NAMALWA (cell line): ENCODE measurements around the gene KNDC1.
"Not testable (repeated sequence)": the region's sequence is repeated elsewhere in the genome, so short reads cannot be mapped to it uniquely, and the experiment has no call there.

Experiments
- DNase-seq: peaks from one replicate; pipeline ENCODE4 v3.0.0-alpha.2; 2015; ENCODE audit warnings: low spot score

KNDC1 gene

GRCh38 chr10:133141144-133141957 is 18.7 kb upstream of the KNDC1 start:
- no peak for DNase-seq

- no peak for DNase-seq
Measured at GRCh38 chr10:133141958-133142340, 18.1 kb upstream of the KNDC1 start.

GRCh38 chr10:133142523-133143199 is 17.4 kb upstream of the KNDC1 start:
- no peak for DNase-seq

GRCh38 chr10:133143200-133143533 is 16.9 kb upstream of the KNDC1 start:
- DNase-seq: no peak

GRCh38 chr10:133143546-133143945 is 16.5 kb upstream of the KNDC1 start:
- DNase-seq: no peak

- no peak for DNase-seq
Measured at GRCh38 chr10:133144771-133145170, 15.2 kb upstream of the KNDC1 start.

GRCh38 chr10:133150226-133150625 is 9.8 kb upstream of the KNDC1 start:
- no peak for DNase-seq

GRCh38 chr10:133150656-133151055 is 9.4 kb upstream of the KNDC1 start:
- no peak for DNase-seq

GRCh38 chr10:133151071-133151470 is 8.9 kb upstream of the KNDC1 start:
- DNase-seq: not testable (repeated sequence)

- DNase-seq: no peak
Measured at GRCh38 chr10:133151543-133151972, 8.5 kb upstream of the KNDC1 start.

- no peak for DNase-seq
Measured at GRCh38 chr10:133154411-133154810, 5.6 kb upstream of the KNDC1 start.

GRCh38 chr10:133154996-133155778 is 4.8 kb upstream of the KNDC1 start:
- no peak for DNase-seq

GRCh38 chr10:133156674-133157579 is 3.1 kb upstream of the KNDC1 start:
- no peak for DNase-seq

GRCh38 chr10:133157662-133158436 is 2.2 kb upstream of the KNDC1 start:
- DNase-seq: no peak

GRCh38 chr10:133158437-133158755 is 1.6 kb upstream of the KNDC1 start:
- DNase-seq: no peak

- no peak for DNase-seq
Measured at GRCh38 chr10:133158756-133159610, 1.0 kb upstream of the KNDC1 start.

GRCh38 chr10:133159611-133159949 is 439 bp upstream of the KNDC1 start:
- no peak for DNase-seq

- DNase-seq: no peak
Measured at GRCh38 chr10:133160826-133161471, 930 bp downstream of the KNDC1 start.

GRCh38 chr10:133161486-133162109 is 1.6 kb downstream of the KNDC1 start:
- DNase-seq: no peak
